Right atrium auricular region (tissue), 2 donors: ENCODE measurements around the gene MATN1. TPM values are rescaled to one million over a fixed set of nuclear protein-coding genes. Genes with fewer than 3 reads are reported as not detected.

Experiments used
- DNase-seq: peaks from one replicate; pipeline ENCODE4 v3.0.0-alpha.2; 2019; ENCODE audit warnings: low spot score
- H3K27ac ChIP-seq, 2 donors: fragments of 200-600 bp; sonication (generic); 1 replicate in 1 of 2; 2 replicates in 1 of 2; pipeline ENCODE4 v1.5.1; 2016 to 2019
- H3K27me3 ChIP-seq, 2 donors: fragments of 200-600 bp; sonication (generic); one replicate each; pipeline versions ENCODE4 v1.5.1 to v1.6.0; 2017 to 2019
- H3K36me3 ChIP-seq: fragments of 200-600 bp; sonication (generic); one replicate; pipeline ENCODE4 v1.5.1; 2016
- H3K4me1 ChIP-seq, 2 donors: fragments of 200-600 bp; sonication (generic); one replicate each; pipeline versions ENCODE4 v1.5.1 to v1.6.0; 2017 to 2019
- H3K4me3 ChIP-seq, 2 donors: fragments of 200-600 bp; sonication (generic); 1 replicate in 1 of 2; 2 replicates in 1 of 2; pipeline ENCODE4 v1.5.1; 2017 to 2019; ENCODE audit warnings: mild to moderate bottlenecking in 1 of 2, moderate library complexity in 1 of 2
- H3K9me3 ChIP-seq, 2 donors: fragments of 200-600 bp; sonication (generic); one replicate each; pipeline ENCODE4 v1.5.1; 2019
- total RNA-seq, 2 donors: library from RNA; depleted of rRNA; stranded (reverse); fragments of >200 nt; gene quantifications; one replicate each; pipeline ENCODE4 v1.1.0, GENCODE V29; 2016
- TF ChIP-seq, protein P1 (sequence below), 2 donors: fragments of 200-600 bp; sonication (generic); IDR thresholded peaks; one replicate each; pipeline ENCODE4 v1.5.1; 2019; ENCODE audit warnings: antibody characterized with exemption in 2 of 2

MATN1 gene
- total RNA-seq, 2 donors from 2014 or later, result not detected

DNA sequence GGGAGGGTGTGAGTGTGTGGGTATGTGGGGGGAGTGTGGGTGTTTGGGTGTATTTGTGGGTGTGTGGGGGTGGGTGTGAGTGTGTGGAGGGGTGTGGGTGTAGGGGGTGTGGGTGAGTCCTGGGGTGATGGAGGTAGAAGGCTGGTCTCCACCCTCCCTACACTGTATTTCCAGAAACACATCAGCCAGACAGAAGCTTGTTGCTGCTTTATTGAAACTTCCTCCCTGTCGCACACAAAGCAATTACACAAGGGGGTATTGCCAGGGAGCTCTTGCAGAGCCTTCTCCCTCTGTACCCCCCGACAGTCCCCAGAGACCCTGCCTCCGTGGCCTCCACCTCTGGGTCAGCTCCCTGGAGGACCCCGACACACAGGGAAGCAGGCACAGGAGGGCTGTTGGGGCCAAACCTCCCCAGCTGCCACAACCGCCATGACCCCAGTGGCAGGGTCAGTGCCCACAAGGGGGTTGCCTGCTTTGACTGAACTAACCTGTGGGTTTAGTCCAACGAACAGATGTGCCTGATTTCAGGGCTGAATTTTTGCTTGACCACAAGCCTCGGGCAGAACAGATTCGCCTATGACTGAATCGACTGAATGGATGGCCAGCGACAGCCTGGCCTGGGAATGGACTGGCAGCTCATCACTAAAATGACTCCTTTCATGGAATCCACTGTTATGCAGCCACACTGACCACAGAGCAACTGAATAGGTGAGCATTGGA, 9.1 kb upstream of the MATN1 start:
- H3K4me1 ChIP-seq, result no peaks in the 10 kb centered on the region
- H3K27me3 ChIP-seq, result no peaks in the 10 kb centered on the region
- H3K36me3 ChIP-seq, result no peaks in the 10 kb centered on the region
- H3K9me3 ChIP-seq, result no peaks in the 10 kb centered on the region
- TF ChIP-seq, protein P1, sequence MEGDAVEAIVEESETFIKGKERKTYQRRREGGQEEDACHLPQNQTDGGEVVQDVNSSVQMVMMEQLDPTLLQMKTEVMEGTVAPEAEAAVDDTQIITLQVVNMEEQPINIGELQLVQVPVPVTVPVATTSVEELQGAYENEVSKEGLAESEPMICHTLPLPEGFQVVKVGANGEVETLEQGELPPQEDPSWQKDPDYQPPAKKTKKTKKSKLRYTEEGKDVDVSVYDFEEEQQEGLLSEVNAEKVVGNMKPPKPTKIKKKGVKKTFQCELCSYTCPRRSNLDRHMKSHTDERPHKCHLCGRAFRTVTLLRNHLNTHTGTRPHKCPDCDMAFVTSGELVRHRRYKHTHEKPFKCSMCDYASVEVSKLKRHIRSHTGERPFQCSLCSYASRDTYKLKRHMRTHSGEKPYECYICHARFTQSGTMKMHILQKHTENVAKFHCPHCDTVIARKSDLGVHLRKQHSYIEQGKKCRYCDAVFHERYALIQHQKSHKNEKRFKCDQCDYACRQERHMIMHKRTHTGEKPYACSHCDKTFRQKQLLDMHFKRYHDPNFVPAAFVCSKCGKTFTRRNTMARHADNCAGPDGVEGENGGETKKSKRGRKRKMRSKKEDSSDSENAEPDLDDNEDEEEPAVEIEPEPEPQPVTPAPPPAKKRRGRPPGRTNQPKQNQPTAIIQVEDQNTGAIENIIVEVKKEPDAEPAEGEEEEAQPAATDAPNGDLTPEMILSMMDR (IDR thresholded peaks at IDR 0.05), result no peak
- DNase-seq, result no peak
- H3K4me3 ChIP-seq, result no peak overlapping the region
- H3K27ac ChIP-seq, result no peak overlapping the region

DNA sequence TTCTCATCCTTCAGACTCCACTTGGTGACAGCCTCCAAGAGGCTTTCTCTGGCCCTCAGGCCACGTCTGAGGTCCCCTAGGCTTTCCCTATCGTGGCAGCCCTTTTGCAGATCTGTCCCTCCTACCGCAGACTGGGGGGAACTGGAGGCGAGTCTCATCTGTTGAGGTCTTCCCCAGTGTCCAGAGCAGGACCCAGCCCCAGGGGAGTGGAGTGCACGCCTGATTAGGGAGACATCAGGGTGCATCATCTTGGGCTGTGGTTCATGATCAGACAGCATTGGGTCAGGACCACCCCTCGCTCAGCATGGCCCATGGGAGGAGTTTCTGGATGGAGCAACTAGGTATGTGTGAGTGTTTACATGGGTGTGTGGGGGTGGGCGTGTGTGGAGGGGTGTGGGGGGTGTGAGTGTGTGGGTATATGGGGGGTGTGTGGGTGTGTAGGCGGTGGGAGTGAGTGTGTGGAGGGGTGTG, 8.5 kb upstream of the MATN1 start:
- TF ChIP-seq, protein P1 (IDR thresholded peaks at IDR 0.05), result no peak
- Histone ChIP-seq H3K4me3 (no peak overlapping the region), H3K27ac (no peak overlapping the region), H3K36me3 (no peaks in the 10 kb centered on the region), H3K9me3 (no peaks in the 10 kb centered on the region), H3K27me3 (no peaks in the 10 kb centered on the region), H3K4me1 (no peaks in the 10 kb centered on the region)
- DNase-seq, result no peak

DNA sequence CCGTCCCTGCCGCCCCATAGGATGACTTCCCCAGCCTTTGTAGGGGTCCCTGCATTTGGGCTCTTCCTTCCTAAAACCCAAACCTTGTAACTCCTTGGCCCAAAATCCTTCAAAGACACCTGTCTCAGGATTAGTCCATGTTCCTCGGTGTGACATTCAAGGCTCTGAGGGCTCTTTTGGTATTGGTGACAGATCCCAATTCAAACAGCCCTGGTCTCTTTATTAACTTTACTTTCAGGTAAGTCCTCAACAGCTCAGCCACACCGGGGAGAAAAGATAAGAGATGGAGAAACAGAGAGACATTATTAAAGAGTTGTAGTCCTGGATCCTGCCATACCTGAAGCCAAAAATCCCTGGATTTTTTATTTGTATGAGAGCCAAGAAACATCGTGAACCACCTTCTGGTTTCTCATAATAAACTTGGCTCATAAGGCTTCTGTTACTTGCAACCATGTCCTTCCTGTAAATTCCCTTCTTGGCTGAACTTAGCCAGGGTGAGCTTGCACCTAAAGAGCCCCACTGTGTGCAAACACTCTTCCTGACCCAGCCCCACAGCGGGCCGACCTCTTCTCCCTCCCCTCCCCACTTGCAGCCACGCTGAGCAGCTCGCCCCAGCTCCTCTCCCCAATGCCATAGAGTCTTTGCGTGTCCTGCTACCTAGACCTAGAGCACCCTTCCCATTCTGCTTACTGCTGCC, 7.9 kb upstream of the MATN1 start:
- Histone ChIP-seq H3K9me3 (no peaks in the 10 kb centered on the region), H3K27me3 (no peaks in the 10 kb centered on the region), H3K4me1 (no peaks in the 10 kb centered on the region), H3K4me3 (no peak overlapping the region), H3K27ac (no peak overlapping the region), H3K36me3 (no peaks in the 10 kb centered on the region)
- no peak for DNase-seq
- TF ChIP-seq, protein P1 (IDR thresholded peaks at IDR 0.05), result no peak

DNA sequence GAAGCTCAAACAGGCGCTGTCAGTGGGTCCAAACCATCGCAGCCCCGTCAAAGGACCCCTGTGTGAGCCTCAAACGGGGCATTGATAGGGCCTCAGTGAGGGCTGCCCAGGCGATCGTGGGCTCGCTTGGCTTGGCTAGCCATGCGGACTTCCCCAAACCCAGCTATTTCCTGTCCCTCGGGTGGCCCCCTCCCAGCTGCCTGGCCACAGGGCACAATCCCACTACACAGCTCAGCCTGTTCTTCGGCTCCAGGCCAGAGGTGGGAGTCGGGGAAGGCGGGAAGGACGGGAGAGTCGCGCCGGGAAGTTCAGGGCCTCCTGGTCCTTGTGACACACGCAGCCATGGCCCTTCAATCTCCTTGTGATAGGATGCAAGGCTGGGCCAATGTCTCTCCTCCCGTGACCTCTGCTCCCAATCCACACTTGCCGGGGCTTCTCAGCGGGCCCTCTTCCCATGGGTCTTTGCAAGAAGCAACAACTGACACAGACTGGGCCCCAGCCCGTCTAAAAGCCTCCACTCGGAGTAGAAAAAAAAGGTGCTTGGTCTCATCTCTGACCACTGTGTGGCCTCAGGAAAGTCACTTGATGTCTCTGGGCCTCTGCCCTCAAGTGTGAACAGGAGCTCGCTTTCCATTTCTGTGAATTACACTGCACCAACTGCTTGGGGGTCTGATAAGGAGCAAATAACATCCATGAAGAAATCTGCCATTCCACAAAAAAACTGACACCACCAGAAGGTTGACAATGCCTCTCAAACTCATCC, 7.1 kb upstream of the MATN1 start:
- Histone ChIP-seq H3K4me3 (no peak overlapping the region), H3K27ac (no peak overlapping the region), H3K9me3 (no peaks in the 10 kb centered on the region), H3K4me1 (no peaks in the 10 kb centered on the region), H3K27me3 (no peaks in the 10 kb centered on the region), H3K36me3 (no peaks in the 10 kb centered on the region)
- TF ChIP-seq, protein P1 (IDR thresholded peaks at IDR 0.05), result no peak
- no peak for DNase-seq

DNA sequence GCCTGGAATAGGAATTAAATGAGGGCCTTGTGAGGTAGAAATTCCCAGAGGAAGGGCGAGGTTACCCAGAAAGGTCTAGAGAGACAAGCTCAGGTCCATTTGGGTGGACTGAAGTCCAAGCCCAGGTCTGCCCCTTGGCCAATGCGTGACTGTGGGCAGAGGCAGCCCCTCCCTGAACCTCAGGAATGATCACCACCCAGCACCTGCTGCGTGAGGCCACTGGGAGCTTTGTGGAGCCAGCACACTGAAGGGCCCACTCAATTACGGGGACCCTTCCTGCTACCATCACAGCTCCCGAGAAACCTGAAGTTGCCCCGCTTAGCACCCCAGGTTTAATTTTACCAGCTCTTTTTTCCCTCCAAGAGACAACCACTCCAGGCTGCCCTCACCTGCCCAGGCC, 6.5 kb upstream of the MATN1 start:
- Histone ChIP-seq H3K4me1 (no peaks in the 10 kb centered on the region), H3K9me3 (no peaks in the 10 kb centered on the region), H3K27ac (no peak overlapping the region), H3K27me3 (no peaks in the 10 kb centered on the region), H3K36me3 (no peaks in the 10 kb centered on the region), H3K4me3 (no peak overlapping the region)
- TF ChIP-seq, protein P1 (IDR thresholded peaks at IDR 0.05), result no peak
- no peak for DNase-seq
